Sigmoid colon (tissue), 4 donors: ENCODE data around the gene SGPP2.

Experiments
- CTCF ChIP-seq, 4 experiments: fragments of 450-650 bp in 3 of 4; fragments of 200-600 bp in 1 of 4; IDR thresholded peaks; one replicate each; pipeline ENCODE4 v1.5.1; 2016 to 2019; ENCODE audit warnings: antibody characterized with exemption in 4 of 4, mild to moderate bottlenecking in 3 of 4, moderate library complexity in 2 of 4
- EP300 ChIP-seq, 4 donors: sonication (generic); formaldehyde crosslinking; IDR thresholded peaks; one replicate each; pipeline ENCODE4 v1.6.1; 2017; ENCODE audit warnings: antibody characterized with exemption in 4 of 4
- POLR2A ChIP-seq, 2 donors: fragments of 450-650 bp; IDR thresholded peaks; one replicate each; pipeline ENCODE4 v1.6.1; 2016; ENCODE audit warnings: antibody characterized with exemption in 2 of 2, mild to moderate bottlenecking in 2 of 2, moderate library complexity in 2 of 2
- POLR2AphosphoS5 ChIP-seq, 4 donors: sonication (generic); formaldehyde crosslinking; IDR thresholded peaks; one replicate each; pipeline ENCODE4 v1.6.1; 2017; ENCODE audit warnings: antibody characterized with exemption in 4 of 4

DNA sequence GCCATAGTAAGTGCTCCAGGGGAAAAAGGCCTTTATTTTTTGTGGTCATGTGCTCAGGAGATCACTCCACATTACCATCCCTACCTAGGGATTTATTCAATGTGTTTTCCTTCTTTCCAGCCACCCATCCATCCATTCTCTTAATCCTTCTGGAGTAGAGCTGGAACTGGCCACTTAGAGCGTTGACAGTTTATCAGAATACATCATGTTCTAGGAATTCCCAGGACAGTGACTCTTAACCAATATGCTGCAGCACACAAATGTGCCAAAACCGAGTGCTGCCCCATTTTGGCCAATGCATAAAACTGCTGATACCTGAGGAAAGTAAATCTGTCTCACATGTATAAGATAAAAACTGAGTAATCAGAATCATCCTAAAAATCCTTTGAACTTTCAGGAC lies 167.8 kb downstream of the SGPP2 start:
- TF ChIP-seq CTCF (IDR thresholded peaks at IDR 0.05), result no peak
- TF ChIP-seq POLR2A (IDR thresholded peaks at IDR 0.05), result no peak
- TF ChIP-seq EP300 (IDR thresholded peaks at IDR 0.05), result no peak
- TF ChIP-seq POLR2AphosphoS5 (IDR thresholded peaks at IDR 0.05), result no peak
